ENCODE results near the gene CYP4F8.

DNA sequence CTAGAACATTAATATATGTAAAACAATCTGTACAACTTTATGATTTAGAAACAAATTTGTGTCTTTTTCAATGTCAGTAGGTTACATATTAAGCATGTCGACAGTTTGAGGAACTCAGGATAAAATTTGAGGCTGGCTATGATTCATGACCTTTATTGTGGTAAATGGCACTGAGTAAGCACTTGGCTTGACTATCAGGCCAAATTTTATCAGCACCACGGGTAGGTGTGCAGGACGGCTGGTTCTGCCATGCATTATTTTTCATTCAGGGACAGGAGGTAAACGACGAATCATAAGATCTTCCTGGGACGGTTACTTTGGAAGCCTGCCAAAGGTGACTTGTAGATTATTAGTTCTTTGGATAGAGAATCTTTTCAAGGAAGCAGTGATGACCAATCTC, 19.9 kb upstream of the CYP4F8 start:
- TF ChIP-seq, protein P1, sequence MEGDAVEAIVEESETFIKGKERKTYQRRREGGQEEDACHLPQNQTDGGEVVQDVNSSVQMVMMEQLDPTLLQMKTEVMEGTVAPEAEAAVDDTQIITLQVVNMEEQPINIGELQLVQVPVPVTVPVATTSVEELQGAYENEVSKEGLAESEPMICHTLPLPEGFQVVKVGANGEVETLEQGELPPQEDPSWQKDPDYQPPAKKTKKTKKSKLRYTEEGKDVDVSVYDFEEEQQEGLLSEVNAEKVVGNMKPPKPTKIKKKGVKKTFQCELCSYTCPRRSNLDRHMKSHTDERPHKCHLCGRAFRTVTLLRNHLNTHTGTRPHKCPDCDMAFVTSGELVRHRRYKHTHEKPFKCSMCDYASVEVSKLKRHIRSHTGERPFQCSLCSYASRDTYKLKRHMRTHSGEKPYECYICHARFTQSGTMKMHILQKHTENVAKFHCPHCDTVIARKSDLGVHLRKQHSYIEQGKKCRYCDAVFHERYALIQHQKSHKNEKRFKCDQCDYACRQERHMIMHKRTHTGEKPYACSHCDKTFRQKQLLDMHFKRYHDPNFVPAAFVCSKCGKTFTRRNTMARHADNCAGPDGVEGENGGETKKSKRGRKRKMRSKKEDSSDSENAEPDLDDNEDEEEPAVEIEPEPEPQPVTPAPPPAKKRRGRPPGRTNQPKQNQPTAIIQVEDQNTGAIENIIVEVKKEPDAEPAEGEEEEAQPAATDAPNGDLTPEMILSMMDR (IDR thresholded peaks at IDR 0.05) = no peak
- TF ChIP-seq EZH2 (IDR thresholded peaks at IDR 0.05) (no peak), EZH2phosphoT487 (IDR thresholded peaks at IDR 0.05) (no peak)

Data from neural progenitor cell (in vitro differentiated cells).